GM10847 (cell line): ENCODE results near the gene TYMP.
A peak's percentile ranks its signal among the peaks of the same experiment; 100 is the strongest.

Source experiments
- POLR2A ChIP-seq: IDR thresholded peaks from 2 replicates; pipeline ENCODE4 v1.6.1; 2011; ENCODE audit not compliant: insufficient read length; ENCODE audit errors: extremely low read depth

The TYMP gene

GRCh38 chr22:50529897-50530579 lies at the start of gene TYMP:
TYMP (minus strand) TSS chr22:50530012; CDS start chr22:50529709, 303 bp downstream.
- peak; percentile 60 for TF ChIP-seq POLR2A

- no peak for TF ChIP-seq POLR2A
These were observed 49.0 kb upstream of the TYMP start for GRCh38 chr22:50578776-50579310.

GRCh38 chr22:50577987-50578775 lies 48.4 kb upstream of the TYMP start, which contains the start of gene CPT1B:
CPT1B (minus strand) TSS chr22:50578427; CDS start chr22:50577915, 512 bp downstream.
- no peak for TF ChIP-seq POLR2A

- no peak for TF ChIP-seq POLR2A
These were observed 47.8 kb upstream of the TYMP start for GRCh38 chr22:50577697-50577986.

- no peak for TF ChIP-seq POLR2A
These were observed 47.2 kb upstream of the TYMP start for GRCh38 chr22:50576806-50577696.

- no peak for TF ChIP-seq POLR2A
These were observed 46.3 kb upstream of the TYMP start for GRCh38 chr22:50576070-50576469.

- no peak for TF ChIP-seq POLR2A
These were observed 45.7 kb upstream of the TYMP start for GRCh38 chr22:50575426-50575941.

GRCh38 chr22:50574383-50574755 lies 44.6 kb upstream of the TYMP start:
- TF ChIP-seq POLR2A = no peak

- TF ChIP-seq POLR2A = no peak
These were observed 43.9 kb upstream of the TYMP start for GRCh38 chr22:50573491-50574382.

- no peak for TF ChIP-seq POLR2A
These were observed 43.2 kb upstream of the TYMP start for GRCh38 chr22:50572965-50573364.

GRCh38 chr22:50571264-50572175 lies 41.7 kb upstream of the TYMP start:
- TF ChIP-seq POLR2A = no peak

- no peak for TF ChIP-seq POLR2A
These were observed 41.0 kb upstream of the TYMP start for GRCh38 chr22:50570861-50571260.

- no peak for TF ChIP-seq POLR2A
These were observed 40.2 kb upstream of the TYMP start for GRCh38 chr22:50569896-50570535.
